ENCODE data around the gene CCDC92B.

Gene CCDC92B

GRCh38 chr17:2722611-2723010, 26.8 kb downstream of the CCDC92B start:
- DNase-seq (ENCODE audit: low read depth in 1 of 2, low spot score in 1 of 2): no peak

GRCh38 chr17:2721603-2722002, 27.8 kb downstream of the CCDC92B start:
- no peak for DNase-seq (ENCODE audit: low read depth in 1 of 2, low spot score in 1 of 2)

- DNase-seq (ENCODE audit: low read depth in 1 of 2, low spot score in 1 of 2): no peak
Measured at GRCh38 chr17:2719861-2720260, 29.6 kb downstream of the CCDC92B start.

- DNase-seq (ENCODE audit: low read depth in 1 of 2, low spot score in 1 of 2): no peak
Measured at GRCh38 chr17:2718150-2718938, 31.1 kb downstream of the CCDC92B start.

- DNase-seq (ENCODE audit: low read depth in 1 of 2, low spot score in 1 of 2): no peak
Measured at GRCh38 chr17:2716649-2717048, 32.8 kb downstream of the CCDC92B start.

GRCh38 chr17:2713881-2714280, 35.6 kb downstream of the CCDC92B start:
- no peak for DNase-seq (ENCODE audit: low read depth in 1 of 2, low spot score in 1 of 2)

- no peak for DNase-seq (ENCODE audit: low read depth in 1 of 2, low spot score in 1 of 2)
Measured at GRCh38 chr17:2712300-2713043, 37.0 kb downstream of the CCDC92B start.

- peak; percentile 94 to 96 for DNase-seq (ENCODE audit: low read depth in 1 of 2, low spot score in 1 of 2)
Measured at GRCh38 chr17:2711608-2712299, 37.7 kb downstream of the CCDC92B start, which contains the start of gene CLUH. CLUH (minus strand) TSS chr17:2711764; CDS start chr17:2711661, 103 bp downstream.

- DNase-seq (ENCODE audit: low read depth in 1 of 2, low spot score in 1 of 2): no peak
Measured at GRCh38 chr17:2710803-2711607, 38.4 kb downstream of the CCDC92B start.

GRCh38 chr17:2710071-2710802, 39.2 kb downstream of the CCDC92B start:
- no peak for DNase-seq (ENCODE audit: low read depth in 1 of 2, low spot score in 1 of 2)

GRCh38 chr17:2709183-2709661, 40.2 kb downstream of the CCDC92B start:
- DNase-seq (ENCODE audit: low read depth in 1 of 2, low spot score in 1 of 2): no peak

- DNase-seq (ENCODE audit: low read depth in 1 of 2, low spot score in 1 of 2): no peak
Measured at GRCh38 chr17:2708585-2709182, 40.8 kb downstream of the CCDC92B start.

- no peak for DNase-seq (ENCODE audit: low read depth in 1 of 2, low spot score in 1 of 2)
Measured at GRCh38 chr17:2707721-2708584, 41.5 kb downstream of the CCDC92B start.

- no peak for DNase-seq (ENCODE audit: low read depth in 1 of 2, low spot score in 1 of 2)
Measured at GRCh38 chr17:2706911-2707510, 42.4 kb downstream of the CCDC92B start.

- DNase-seq (ENCODE audit: low read depth in 1 of 2, low spot score in 1 of 2): no peak
Measured at GRCh38 chr17:2705888-2706795, 43.3 kb downstream of the CCDC92B start.

GRCh38 chr17:2705263-2705662, 44.2 kb downstream of the CCDC92B start:
- no peak for DNase-seq (ENCODE audit: low read depth in 1 of 2, low spot score in 1 of 2)

- DNase-seq (ENCODE audit: low read depth in 1 of 2, low spot score in 1 of 2): no peak
Measured at GRCh38 chr17:2704890-2705248, 44.6 kb downstream of the CCDC92B start.
